Mesendoderm (in vitro differentiated cells): ENCODE data around the gene EXOSC2.

ENCODE experiments used
- DNase-seq: peaks from one replicate; pipeline ENCODE4 v3.0.0; 2013
- H2AK5ac ChIP-seq: 2 replicates; pipeline ENCODE4 v1.6.1; 2013; ENCODE audit warnings: low read length, inconsistent platforms
- H2BK120ac ChIP-seq: 2 replicates; pipeline ENCODE4 v1.6.1; 2013; ENCODE audit warnings: low read depth, mild to moderate bottlenecking, low read length, moderate library complexity, mixed read lengths
- H2BK15ac ChIP-seq: replicated peaks from 2 replicates; pipeline ENCODE4 v1.6.1; 2013; ENCODE audit warnings: low read depth, mild to moderate bottlenecking, moderate library complexity
- H2BK5ac ChIP-seq: 2 replicates; pipeline ENCODE4 v1.6.1; 2013; ENCODE audit warnings: low read length, inconsistent platforms
- H3K18ac ChIP-seq: 2 replicates; pipeline ENCODE4 v1.6.1; 2013; ENCODE audit warnings: mild to moderate bottlenecking, low read length, mixed read lengths
- H3K23ac ChIP-seq: one replicate; pipeline ENCODE4 v1.6.1; 2013; ENCODE audit warnings: low read length
- H3K27ac ChIP-seq: 2 replicates; pipeline ENCODE4 v1.5.1; 2013; ENCODE audit warnings: low read depth, mild to moderate bottlenecking, inconsistent platforms, low read length, moderate library complexity
- H3K27me3 ChIP-seq: 2 replicates; pipeline ENCODE4 v1.6.1; 2013; ENCODE audit warnings: low read length, control low read depth, mild to moderate bottlenecking, inconsistent platforms; ENCODE audit not compliant: insufficient read depth, poor library complexity
- H3K36me3 ChIP-seq: 2 replicates; pipeline ENCODE4 v1.6.1; 2013; ENCODE audit warnings: low read length, inconsistent platforms; ENCODE audit not compliant: control insufficient read depth, insufficient read depth
- H3K4ac ChIP-seq: one replicate; pipeline ENCODE4 v1.6.1; 2013; ENCODE audit warnings: low read depth, mild to moderate bottlenecking, low read length, moderate library complexity
- H3K4me1 ChIP-seq: 2 replicates; pipeline ENCODE4 v1.6.1; 2013; ENCODE audit warnings: low read depth, low read length, inconsistent platforms; ENCODE audit not compliant: control insufficient read depth
- H3K4me2 ChIP-seq: 2 replicates; pipeline ENCODE4 v1.6.1; 2013; ENCODE audit warnings: low read length
- H3K4me3 ChIP-seq: 2 replicates; pipeline ENCODE4 v1.5.1; 2013; ENCODE audit warnings: mild to moderate bottlenecking, low read length
- H3K56ac ChIP-seq: one replicate; pipeline ENCODE4 v1.6.1; 2013; ENCODE audit warnings: low read length
- H3K79me1 ChIP-seq: 2 replicates; pipeline ENCODE4 v1.6.1; 2013; ENCODE audit warnings: low read length, inconsistent platforms
- H3K79me2 ChIP-seq: 2 replicates; pipeline ENCODE4 v1.6.1; 2013; ENCODE audit warnings: mild to moderate bottlenecking, low read length; ENCODE audit not compliant: control insufficient read depth, insufficient read depth
- H3K9ac ChIP-seq: 2 replicates; pipeline ENCODE4 v1.6.1; 2013; ENCODE audit warnings: low read length, inconsistent platforms
- H4K5ac ChIP-seq: one replicate; pipeline ENCODE4 v1.6.1; 2013; ENCODE audit warnings: low read length
- H4K8ac ChIP-seq: one replicate; pipeline ENCODE4 v1.6.1; 2013; ENCODE audit warnings: low read depth, mild to moderate bottlenecking, control low read depth, low read length, moderate library complexity
- WGBS: extraction: QIAGEN DNeasy Blood & Tissue Kit; methylation state at CpG from one replicate; pipeline ENCODE4 v1.1.7; 2013; ENCODE audit warnings: low lambda C conversion rate, missing lambda C conversion rate; ENCODE audit not compliant: insufficient coverage; ENCODE audit errors: extremely low coverage; 5-methylcytosine and 5-hydroxymethylcytosine counted together

Gene EXOSC2

DNA sequence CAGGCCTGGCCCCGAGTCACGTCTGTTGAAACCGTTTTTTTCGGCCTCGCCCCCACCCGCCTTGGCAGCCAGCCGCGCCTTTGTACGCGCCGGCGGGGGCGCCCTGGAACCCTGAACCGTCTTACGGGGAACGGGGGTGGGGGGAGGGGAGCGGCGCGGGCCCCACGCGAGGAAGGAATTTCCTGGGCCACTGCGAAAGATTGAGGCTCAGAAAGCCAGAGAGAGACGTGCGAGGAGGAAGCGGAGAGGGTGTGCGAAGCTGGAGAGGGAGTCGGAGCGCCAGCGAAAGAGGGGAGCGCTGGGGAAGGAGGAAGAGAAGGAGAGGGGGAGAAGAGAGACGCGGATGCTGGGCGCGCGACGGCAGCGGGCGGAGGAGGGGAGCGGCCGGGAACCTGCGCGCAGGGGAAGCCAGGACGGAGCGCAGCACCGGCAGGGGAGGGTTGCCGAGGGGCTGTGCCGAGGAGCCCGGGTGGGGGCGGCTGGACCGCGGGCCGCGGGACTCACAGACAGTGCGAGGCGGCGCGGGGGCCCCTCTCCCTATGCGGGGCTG, 33.8 kb upstream of the EXOSC2 start:
- no peak overlapping the region for H2BK120ac ChIP-seq
- H3K36me3 ChIP-seq, result no peaks in the 10 kb centered on the region
- no peaks in the 10 kb centered on the region for H3K79me2 ChIP-seq
- no peak for DNase-seq
- H2AK5ac ChIP-seq, result no peak overlapping the region
- peaks cover 76% of the 10 kb centered on the region for H3K27me3 ChIP-seq
- H3K4me1 ChIP-seq, result no peaks in the 10 kb centered on the region
- H3K27ac ChIP-seq, result no peak overlapping the region
- no peak overlapping the region for H3K4me3 ChIP-seq
- no peak overlapping the region for H4K8ac ChIP-seq
- H3K56ac ChIP-seq, result no peak overlapping the region
- no peaks in the 10 kb centered on the region for H3K79me1 ChIP-seq
- H3K4ac ChIP-seq, result no peak overlapping the region
- H3K23ac ChIP-seq, result no peak overlapping the region
- no peak overlapping the region for H2BK15ac ChIP-seq
- H3K18ac ChIP-seq, result no peak overlapping the region
- H4K5ac ChIP-seq, result no peak overlapping the region
- no peak overlapping the region for H2BK5ac ChIP-seq
- H3K4me2 ChIP-seq, result no peak overlapping the region
- no CpG with 5 or more reads among the region's 58 CpGs for WGBS
- no peak overlapping the region for H3K9ac ChIP-seq

DNA sequence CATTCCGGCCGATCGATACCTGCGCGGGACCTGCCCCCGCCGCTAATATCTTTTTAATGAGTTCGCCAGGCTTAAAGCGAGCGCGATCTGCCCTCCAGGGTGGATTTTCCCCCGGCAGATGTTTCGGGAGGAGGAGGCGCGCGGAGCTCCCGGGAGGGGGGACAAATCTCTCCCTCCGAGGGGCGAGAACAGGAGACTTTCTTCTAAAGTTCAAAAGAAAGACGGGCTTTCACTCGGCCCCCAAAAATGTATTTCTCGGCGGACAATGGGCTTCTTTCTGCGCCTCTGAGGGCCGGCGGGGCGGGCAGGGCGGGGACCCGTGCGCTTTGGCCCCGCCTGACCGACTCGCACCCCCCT, 33.3 kb upstream of the EXOSC2 start:
- H3K18ac ChIP-seq, result no peak overlapping the region
- no peak overlapping the region for H4K5ac ChIP-seq
- H3K36me3 ChIP-seq, result no peaks in the 10 kb centered on the region
- H2BK5ac ChIP-seq, result no peak overlapping the region
- no peaks in the 10 kb centered on the region for H3K79me2 ChIP-seq
- DNase-seq, result no peak
- no peak overlapping the region for H3K56ac ChIP-seq
- H4K8ac ChIP-seq, result no peak overlapping the region
- peaks cover 80% of the 10 kb centered on the region for H3K27me3 ChIP-seq
- H2BK120ac ChIP-seq, result no peak overlapping the region
- no peaks in the 10 kb centered on the region for H3K79me1 ChIP-seq
- no peak overlapping the region for H3K9ac ChIP-seq
- H3K4me2 ChIP-seq, result no peak overlapping the region
- H3K4me1 ChIP-seq, result no peaks in the 10 kb centered on the region
- no peak overlapping the region for H3K27ac ChIP-seq
- H2AK5ac ChIP-seq, result no peak overlapping the region
- WGBS, result no CpG with 5 or more reads among the region's 33 CpGs
- H2BK15ac ChIP-seq, result no peak overlapping the region
- H3K4ac ChIP-seq, result no peak overlapping the region
- no peak overlapping the region for H3K4me3 ChIP-seq
- no peak overlapping the region for H3K23ac ChIP-seq

DNA sequence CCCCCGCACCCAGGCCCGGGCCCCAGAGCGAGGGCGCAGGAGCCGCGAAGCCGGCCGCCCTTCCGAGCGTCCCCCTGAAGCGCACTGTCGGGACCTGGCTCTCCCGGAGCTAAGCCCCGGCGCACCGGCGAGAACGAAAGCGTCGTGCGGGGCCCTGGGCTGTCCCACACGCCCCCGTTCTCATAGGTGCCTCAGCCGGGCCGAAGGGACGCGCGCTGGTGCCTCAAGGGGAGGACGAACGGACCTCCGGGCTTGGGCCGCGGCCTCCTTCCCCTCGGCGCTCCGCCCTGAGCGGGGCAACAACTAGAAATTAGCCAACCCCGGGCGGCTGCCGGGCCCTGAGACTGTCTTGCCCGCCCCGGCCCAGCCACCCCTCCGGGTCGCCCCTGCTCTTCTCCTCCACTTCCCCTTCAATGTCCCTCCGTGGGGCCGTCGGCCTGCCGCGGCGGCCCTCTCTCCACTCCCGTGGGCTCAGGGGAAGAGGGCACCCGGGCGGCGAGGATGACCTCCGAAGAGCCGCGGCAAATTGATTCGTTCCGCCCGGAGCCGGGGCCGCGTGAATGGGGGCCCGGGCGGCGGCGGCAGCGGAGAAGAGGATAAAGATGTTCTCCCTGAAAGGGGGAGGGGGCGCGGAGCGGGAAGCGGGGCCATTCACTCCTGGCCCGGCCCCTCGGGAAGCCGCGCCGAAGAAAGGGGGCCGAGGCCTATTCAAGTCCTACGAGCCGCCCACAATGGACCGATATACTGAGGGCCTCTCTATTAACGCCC, 32.7 kb upstream of the EXOSC2 start:
- Histone ChIP-seq H3K23ac (no peak overlapping the region), H3K4me3 (no peak overlapping the region)
- WGBS, result no CpG with 5 or more reads among the region's 82 CpGs

DNA sequence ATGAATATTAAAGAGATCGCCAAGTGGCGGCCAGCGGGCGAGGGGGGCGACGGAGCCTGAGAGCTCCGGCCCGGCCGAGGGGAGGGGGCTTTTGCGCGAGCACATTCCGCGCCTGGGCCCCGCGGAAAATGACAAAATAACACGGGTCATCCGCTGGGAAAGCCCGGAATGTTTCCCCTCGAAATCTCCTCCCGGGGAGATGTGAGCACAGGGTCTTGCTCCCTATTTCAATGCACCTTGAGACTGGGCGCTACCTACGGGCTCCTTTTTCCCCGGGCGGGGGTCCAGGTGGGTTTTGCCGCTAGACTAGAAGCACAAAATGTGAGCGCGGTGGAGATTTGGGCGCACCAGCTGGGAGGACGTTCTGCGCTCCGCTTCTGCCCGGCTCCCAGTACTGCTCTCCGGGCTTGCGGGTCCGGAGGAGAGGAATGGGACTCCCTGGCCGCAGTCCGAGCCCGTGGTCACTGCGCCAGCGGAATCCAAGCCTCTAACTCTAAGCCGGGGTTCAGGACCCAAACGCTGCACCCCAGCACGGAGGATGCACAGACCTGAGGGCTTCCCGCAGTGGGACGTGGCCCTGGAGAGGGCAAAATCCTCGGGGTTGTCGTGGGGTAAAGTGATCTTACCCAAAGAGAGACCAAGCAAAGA, 32.0 kb upstream of the EXOSC2 start:
- no peaks in the 10 kb centered on the region for H3K36me3 ChIP-seq
- H2BK120ac ChIP-seq, result no peak overlapping the region
- H3K56ac ChIP-seq, result no peak overlapping the region
- H3K27ac ChIP-seq, result no peak overlapping the region
- H3K4me1 ChIP-seq, result no peaks in the 10 kb centered on the region
- no peak overlapping the region for H4K8ac ChIP-seq
- DNase-seq, result no peak
- H3K9ac ChIP-seq, result no peak overlapping the region
- no peak overlapping the region for H3K23ac ChIP-seq
- no peak overlapping the region for H4K5ac ChIP-seq
- H2BK15ac ChIP-seq, result no peak overlapping the region
- no peak overlapping the region for H2AK5ac ChIP-seq
- no peaks in the 10 kb centered on the region for H3K79me2 ChIP-seq
- H3K27me3 ChIP-seq, result peaks cover 88% of the 10 kb centered on the region
- H3K4me2 ChIP-seq, result no peak overlapping the region
- no CpG with 5 or more reads among the region's 47 CpGs for WGBS
- H2BK5ac ChIP-seq, result no peak overlapping the region
- H3K18ac ChIP-seq, result no peak overlapping the region
- H3K79me1 ChIP-seq, result no peaks in the 10 kb centered on the region
- no peak overlapping the region for H3K4me3 ChIP-seq
- no peak overlapping the region for H3K4ac ChIP-seq

More for the DNA sequence above, 32.7 kb upstream of the EXOSC2 start:
- Histone ChIP-seq H3K36me3 (no peaks in the 10 kb centered on the region), H3K18ac (no peak overlapping the region), H3K9ac (no peak overlapping the region), H3K4ac (no peak overlapping the region), H2BK5ac (no peak overlapping the region), H3K79me2 (no peaks in the 10 kb centered on the region), H4K5ac (no peak overlapping the region), H3K79me1 (no peaks in the 10 kb centered on the region), H3K56ac (peak overlapping the region; percentile 25), H4K8ac (no peak overlapping the region), H2BK15ac (no peak overlapping the region), H3K4me2 (no peak overlapping the region), H3K4me1 (no peaks in the 10 kb centered on the region), H3K27me3 (peaks cover 85% of the 10 kb centered on the region), H2BK120ac (no peak overlapping the region), H2AK5ac (no peak overlapping the region), H3K27ac (no peak overlapping the region)
- peak; percentile 32 for DNase-seq

DNA sequence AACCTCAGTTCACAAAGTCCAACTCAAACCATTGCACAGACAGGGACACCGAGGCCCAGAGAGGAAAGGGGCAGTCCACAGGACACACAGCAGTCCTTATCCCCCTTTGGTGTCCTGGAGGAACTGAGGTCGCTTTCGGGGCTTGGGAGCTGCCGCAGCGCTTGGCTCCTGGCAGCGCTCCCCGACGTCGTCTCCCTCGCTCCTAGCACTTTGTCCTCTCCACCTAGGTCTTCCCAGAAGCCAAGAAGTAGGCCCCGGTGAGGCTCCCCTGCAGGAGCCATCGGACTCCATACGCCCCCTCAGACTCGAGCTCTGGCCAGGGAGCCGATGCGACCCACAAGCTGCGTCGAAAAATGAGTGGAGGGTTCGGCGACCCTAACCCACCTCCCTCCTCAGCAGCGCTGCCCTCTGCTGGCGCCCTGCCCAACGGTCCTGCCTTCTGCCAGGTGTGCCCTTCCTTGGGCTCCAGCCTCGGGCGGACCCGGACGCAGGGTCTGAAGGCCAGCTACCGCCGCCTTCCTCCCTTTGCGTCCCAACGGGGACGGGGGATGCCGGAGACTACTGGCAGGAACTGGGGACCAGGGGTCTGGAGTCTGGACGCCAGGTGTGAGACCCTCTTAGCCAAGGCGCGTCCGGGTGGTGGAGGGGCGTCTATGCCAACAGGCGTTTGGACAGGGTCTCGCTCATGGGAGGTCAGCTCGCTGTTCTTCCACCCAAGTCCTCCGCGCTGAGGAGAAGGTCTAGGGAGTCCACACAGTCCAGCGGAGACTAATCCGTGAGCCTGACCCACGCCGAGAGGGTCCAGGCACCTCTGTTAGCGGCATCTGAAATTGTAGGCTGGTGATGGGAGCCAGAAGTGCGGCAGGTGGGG, 31.2 kb upstream of the EXOSC2 start:
- no peak overlapping the region for H2BK15ac ChIP-seq
- no peak overlapping the region for H2BK5ac ChIP-seq
- no peak overlapping the region for H4K8ac ChIP-seq
- no peak overlapping the region for H3K9ac ChIP-seq
- no peak overlapping the region for H3K4me2 ChIP-seq
- no peaks in the 10 kb centered on the region for H3K79me1 ChIP-seq
- no peak overlapping the region for H3K27ac ChIP-seq
- WGBS, result no CpG with 5 or more reads among the region's 49 CpGs
- no peaks in the 10 kb centered on the region for H3K79me2 ChIP-seq
- peaks cover 90% of the 10 kb centered on the region for H3K27me3 ChIP-seq
- no peak overlapping the region for H4K5ac ChIP-seq
- H3K4ac ChIP-seq, result no peak overlapping the region
- H3K4me3 ChIP-seq, result no peak overlapping the region
- no peak for DNase-seq
- no peaks in the 10 kb centered on the region for H3K36me3 ChIP-seq
- no peak overlapping the region for H2BK120ac ChIP-seq
- H3K18ac ChIP-seq, result no peak overlapping the region
- no peaks in the 10 kb centered on the region for H3K4me1 ChIP-seq
- no peak overlapping the region for H3K56ac ChIP-seq
- H3K23ac ChIP-seq, result no peak overlapping the region
- H2AK5ac ChIP-seq, result no peak overlapping the region
